VCaP (cell line): Measurements from ENCODE around the gene QKI.

Experiments
- H3K27ac ChIP-seq: fragments of 450-650 bp; 2 replicates; pipeline ENCODE4 v1.5.1; 2017
- CTCF ChIP-seq: fragments of 450-650 bp; conservative IDR thresholded peaks from 2 replicates; pipeline ENCODE4 v1.5.1; 2017; ENCODE audit warnings: mild to moderate bottlenecking, moderate library complexity

Gene QKI

GRCh38 chr6:163525926-163526325, 111.4 kb downstream of the QKI start:
- no peak for TF ChIP-seq CTCF
- no peak overlapping the region for H3K27ac ChIP-seq

- TF ChIP-seq CTCF, result no peak
- H3K27ac ChIP-seq, result no peak overlapping the region
These were observed 111.8 kb downstream of the QKI start for GRCh38 chr6:163526346-163526745.

- no peak overlapping the region for H3K27ac ChIP-seq
- TF ChIP-seq CTCF, result no peak
These were observed 112.8 kb downstream of the QKI start for GRCh38 chr6:163527291-163527690.

- TF ChIP-seq CTCF, result no peak
- H3K27ac ChIP-seq, result no peak overlapping the region
These were observed 115.1 kb downstream of the QKI start for GRCh38 chr6:163529605-163530004.

- no peak for TF ChIP-seq CTCF
- no peak overlapping the region for H3K27ac ChIP-seq
These were observed 115.9 kb downstream of the QKI start for GRCh38 chr6:163530406-163530805.

- H3K27ac ChIP-seq, result no peak overlapping the region
- TF ChIP-seq CTCF, result no peak
These were observed 116.6 kb downstream of the QKI start for GRCh38 chr6:163531122-163531521.

- TF ChIP-seq CTCF, result no peak
- H3K27ac ChIP-seq, result no peak overlapping the region
These were observed 118.1 kb downstream of the QKI start for GRCh38 chr6:163532526-163533078.
